Stimulated activated CD4-positive, alpha-beta T cell treated with anti-CD3 and anti-CD28 coated beads, Interleukin-2, amount 100 ng/mL, for 4 hours (primary cell): ENCODE measurements around the gene ABI3.
"Not testable (repeated sequence)": the region's sequence is repeated elsewhere in the genome, so short reads cannot be mapped to it uniquely, and the experiment has no call there.

Experiments used
- DNase-seq: peaks from one replicate; pipeline ENCODE4 v3.0.0-alpha.2; 2020; ENCODE audit warnings: low read depth

The ABI3 gene

GRCh38 chr17:49210158-49211029 is at the start of gene ABI3, which contains the start of gene GNGT2:
Gene ABI3, plus strand, starts transcription at chr17:49210707. Its CDS starts 18 bp downstream, at chr17:49210725.
Gene GNGT2, minus strand, starts transcription at chr17:49210574. Its CDS starts 3,152 bp downstream, at chr17:49207422.
- peak; percentile 46 for DNase-seq

GRCh38 chr17:49162866-49163265 is 47.6 kb upstream of the ABI3 start:
- DNase-seq = no peak

GRCh38 chr17:49165143-49165542 is 45.4 kb upstream of the ABI3 start:
- DNase-seq = no peak

- no peak for DNase-seq
Measured at GRCh38 chr17:49168706-49169105, 41.8 kb upstream of the ABI3 start.

GRCh38 chr17:49170216-49170615 is 40.3 kb upstream of the ABI3 start:
- DNase-seq = no peak

- not testable (repeated sequence) for DNase-seq
Measured at GRCh38 chr17:49170711-49171110, 39.8 kb upstream of the ABI3 start.

- DNase-seq = not testable (repeated sequence)
Measured at GRCh38 chr17:49175978-49176377, 34.5 kb upstream of the ABI3 start.

GRCh38 chr17:49180303-49180702 is 30.2 kb upstream of the ABI3 start:
- peak; percentile 30 for DNase-seq

- DNase-seq = no peak
Measured at GRCh38 chr17:49180998-49181635, 29.4 kb upstream of the ABI3 start.

- DNase-seq = no peak
Measured at GRCh38 chr17:49183341-49183740, 27.2 kb upstream of the ABI3 start.

- no peak for DNase-seq
Measured at GRCh38 chr17:49183801-49184200, 26.7 kb upstream of the ABI3 start.

- DNase-seq = not testable (repeated sequence)
Measured at GRCh38 chr17:49184522-49184921, 26.0 kb upstream of the ABI3 start.

GRCh38 chr17:49185381-49185780 is 25.1 kb upstream of the ABI3 start:
- DNase-seq = not testable (repeated sequence)

- no peak for DNase-seq
Measured at GRCh38 chr17:49187301-49187700, 23.2 kb upstream of the ABI3 start.

- no peak for DNase-seq
Measured at GRCh38 chr17:49190932-49191331, 19.6 kb upstream of the ABI3 start.

- DNase-seq = no peak
Measured at GRCh38 chr17:49191409-49191916, 19.0 kb upstream of the ABI3 start.

GRCh38 chr17:49191917-49192741 is 18.4 kb upstream of the ABI3 start:
- peak; percentile 82 for DNase-seq

GRCh38 chr17:49193513-49194296 is 16.8 kb upstream of the ABI3 start:
- DNase-seq = peak; percentile 9

- no peak for DNase-seq
Measured at GRCh38 chr17:49194297-49194607, 16.3 kb upstream of the ABI3 start.

GRCh38 chr17:49195751-49196150 is 14.8 kb upstream of the ABI3 start:
- DNase-seq = no peak

GRCh38 chr17:49196520-49196919 is 14.0 kb upstream of the ABI3 start:
- no peak for DNase-seq
